Ecto neural progenitor cell (in vitro differentiated cells): Measurements from ENCODE around the gene SIK2.
A peak's percentile ranks its signal among the peaks of the same experiment; 100 is the strongest.

Source experiments
- DNase-seq: peaks from one replicate; pipeline ENCODE4 v3.0.0-alpha.2; 2018; ENCODE audit warnings: low spot score

SIK2 gene

GRCh38 chr11:111601979-111602864, at the start of gene SIK2:
Gene SIK2 (plus strand): TSS chr11:111602449. CDS start chr11:111602564, 115 bp downstream.
- peak; percentile 98 for DNase-seq

GRCh38 chr11:111554532-111554931, 47.7 kb upstream of the SIK2 start:
- no peak for DNase-seq

GRCh38 chr11:111555255-111555654, 47.0 kb upstream of the SIK2 start:
- no peak for DNase-seq

- DNase-seq = no peak
These were observed 44.7 kb upstream of the SIK2 start for GRCh38 chr11:111557425-111558111.

- DNase-seq = no peak
These were observed 42.3 kb upstream of the SIK2 start for GRCh38 chr11:111559800-111560464.

GRCh38 chr11:111560800-111561199, 41.4 kb upstream of the SIK2 start:
- DNase-seq = no peak

GRCh38 chr11:111561306-111561705, 40.9 kb upstream of the SIK2 start:
- DNase-seq = no peak

- DNase-seq = no peak
These were observed 40.4 kb upstream of the SIK2 start for GRCh38 chr11:111561791-111562325.

- DNase-seq = no peak
These were observed 39.4 kb upstream of the SIK2 start for GRCh38 chr11:111562692-111563389.

GRCh38 chr11:111565114-111565720, 37.0 kb upstream of the SIK2 start:
- DNase-seq = peak; percentile 54

- DNase-seq = no peak
These were observed 35.9 kb upstream of the SIK2 start for GRCh38 chr11:111566324-111566723.

- DNase-seq = no peak
These were observed 32.8 kb upstream of the SIK2 start for GRCh38 chr11:111569476-111569875.

GRCh38 chr11:111570796-111571195, 31.5 kb upstream of the SIK2 start:
- DNase-seq = no peak

- DNase-seq = no peak
These were observed 30.3 kb upstream of the SIK2 start for GRCh38 chr11:111571829-111572501.

GRCh38 chr11:111572581-111572980, 29.7 kb upstream of the SIK2 start:
- no peak for DNase-seq

GRCh38 chr11:111573821-111574249, 28.4 kb upstream of the SIK2 start:
- no peak for DNase-seq

GRCh38 chr11:111574373-111575225, 27.6 kb upstream of the SIK2 start:
- DNase-seq = no peak

- no peak for DNase-seq
These were observed 26.5 kb upstream of the SIK2 start for GRCh38 chr11:111575740-111576139.

GRCh38 chr11:111577821-111578220, 24.4 kb upstream of the SIK2 start:
- no peak for DNase-seq

- no peak for DNase-seq
These were observed 20.9 kb upstream of the SIK2 start for GRCh38 chr11:111581341-111581740.
